MV-4-11 (cell line): ENCODE results near the gene TBX4.

Experiments
- DNase-seq: peaks from one replicate; lab custom pipeline; 2025; lab: John Stamatoyannopoulos, UW

The TBX4 gene

DNA sequence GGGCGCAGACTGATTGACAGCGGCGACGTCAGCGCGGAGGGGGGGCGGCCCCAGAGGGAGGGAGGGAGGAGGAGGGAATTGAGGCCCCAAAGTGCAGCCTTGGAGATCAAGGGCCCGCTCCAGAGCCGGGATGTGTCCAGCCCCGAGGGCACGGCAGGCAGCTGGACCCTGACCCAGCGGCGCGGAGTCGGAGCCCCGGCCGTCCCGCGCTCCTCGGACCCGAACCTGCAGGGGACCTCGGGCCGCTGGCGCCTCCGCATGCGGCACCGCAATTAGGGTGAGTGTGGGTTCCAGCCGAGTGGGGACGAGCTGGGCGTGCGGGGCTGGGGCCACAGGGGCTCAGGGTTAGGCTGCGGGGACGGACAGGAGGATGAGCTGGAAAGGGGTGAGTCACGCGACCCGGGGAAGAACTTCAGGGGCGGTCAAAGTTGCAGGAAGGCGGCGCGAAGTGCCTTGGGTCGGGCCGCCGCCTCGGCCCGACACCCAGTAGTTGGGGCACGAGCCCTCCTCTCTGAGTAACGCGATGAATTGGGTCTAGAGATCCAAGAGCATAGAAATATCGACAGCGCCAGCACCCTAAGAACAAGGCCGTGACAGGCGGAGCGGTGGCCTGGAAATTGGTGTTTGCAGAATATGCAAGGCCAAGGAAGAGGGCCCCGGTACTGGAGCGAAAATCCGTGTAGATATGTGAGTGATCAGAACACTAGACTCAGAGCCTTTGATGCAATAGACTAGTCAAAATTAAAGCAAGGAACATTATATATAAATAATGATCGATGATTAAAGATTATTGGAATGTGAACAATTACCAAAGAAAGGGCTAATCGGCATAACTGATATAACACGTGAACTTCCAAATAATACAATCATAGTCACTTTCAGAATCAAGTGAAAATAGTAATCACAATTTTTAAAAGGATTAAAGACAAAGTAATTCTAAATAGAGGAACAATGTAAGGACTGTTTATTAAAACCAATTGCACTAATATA is at the start of gene TBX4:
TBX4 (plus strand) TSS at position 122 of the 990 bp plus-strand sequence. CDS start 4,069 bp downstream, outside the sequence.
- no peak for DNase-seq

DNA sequence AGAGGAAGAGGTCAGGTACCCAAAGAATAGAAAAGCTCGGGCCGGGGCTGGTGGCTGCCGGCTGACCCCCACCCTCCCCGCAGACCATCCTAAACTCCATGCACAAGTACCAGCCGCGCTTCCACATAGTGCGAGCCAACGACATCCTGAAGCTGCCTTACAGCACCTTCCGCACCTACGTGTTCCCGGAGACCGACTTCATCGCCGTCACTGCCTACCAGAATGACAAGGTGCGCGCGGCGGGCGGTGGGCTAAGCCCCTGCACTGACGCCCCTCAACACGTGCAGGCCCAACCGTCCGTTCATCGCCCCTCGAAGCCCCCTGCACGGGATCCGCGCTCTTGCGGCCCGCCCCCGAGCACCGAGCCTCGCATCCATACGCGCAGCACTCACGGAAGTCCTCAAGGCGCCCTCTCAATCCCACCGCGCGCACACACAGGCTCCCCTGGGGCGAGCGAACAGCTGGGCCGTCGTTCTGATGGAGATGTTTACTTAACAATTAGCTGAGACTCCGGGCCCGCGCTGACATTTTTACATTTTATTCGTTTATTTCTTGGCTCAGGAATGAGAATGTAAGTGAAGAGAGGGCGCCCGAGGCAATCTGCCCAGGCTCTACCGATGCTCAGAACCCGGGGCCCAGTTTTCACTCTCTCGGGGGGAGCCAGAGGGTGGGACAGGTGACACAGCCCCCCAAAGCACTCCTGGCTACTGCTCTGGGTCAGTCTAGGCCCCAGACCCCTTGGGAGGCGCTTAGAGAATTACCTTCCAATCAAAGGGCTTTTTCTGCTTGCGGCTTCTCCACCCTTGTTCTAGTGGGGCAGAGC is 49.0 kb upstream of the TBX4 start:
- no peak for DNase-seq

DNA sequence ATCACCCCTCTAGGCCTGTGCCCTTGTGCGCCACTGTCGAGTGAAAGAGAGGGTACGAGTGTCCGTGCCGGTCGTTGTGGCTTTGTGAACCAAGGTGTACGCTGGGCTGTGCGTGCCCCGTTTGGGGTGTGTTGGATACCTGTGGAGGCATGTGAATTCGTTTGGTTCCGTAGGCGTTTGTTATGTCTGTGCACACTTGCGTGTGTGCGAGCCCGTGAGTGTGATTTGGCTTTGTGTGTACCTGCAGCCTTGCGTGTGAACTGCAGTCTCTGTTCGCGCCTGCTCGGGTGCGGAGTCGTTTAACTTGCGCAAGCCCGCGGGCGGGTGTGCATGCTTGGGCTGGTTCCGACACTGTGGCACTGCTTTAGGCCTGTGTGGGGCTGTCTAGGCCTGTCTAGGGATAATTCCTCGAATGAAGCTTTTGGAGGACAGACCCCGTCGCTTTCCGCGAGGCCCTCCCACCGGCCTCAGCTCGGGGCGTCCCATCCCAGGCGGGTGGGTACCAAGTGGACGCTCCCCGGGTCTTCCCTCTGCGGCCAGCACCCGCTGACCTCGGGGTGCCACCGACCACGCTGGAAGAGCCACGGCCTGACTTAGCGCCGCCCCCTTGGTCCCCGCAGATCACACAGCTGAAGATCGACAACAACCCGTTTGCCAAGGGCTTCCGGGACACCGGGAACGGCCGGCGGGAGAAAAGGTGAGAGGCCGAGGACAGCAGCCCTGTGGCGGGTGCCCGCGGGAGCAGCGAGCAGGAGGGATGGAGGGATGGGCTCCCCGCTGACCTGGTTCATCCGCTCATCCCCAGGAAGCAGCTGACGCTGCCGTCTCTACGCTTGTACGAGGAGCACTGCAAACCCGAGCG is 48.2 kb upstream of the TBX4 start:
- DNase-seq: peak; percentile 23

DNA sequence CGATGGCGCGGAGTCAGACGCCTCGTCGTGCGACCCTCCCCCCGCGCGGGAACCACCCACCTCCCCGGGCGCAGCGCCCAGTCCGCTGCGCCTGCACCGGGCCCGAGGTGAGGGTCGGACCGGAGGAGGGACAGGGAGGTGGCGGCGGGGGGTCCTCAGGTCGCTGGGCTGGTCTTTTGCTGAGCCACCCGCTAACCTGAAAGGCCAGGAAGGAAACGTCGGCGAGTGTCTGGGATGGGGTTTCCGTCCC is 47.6 kb upstream of the TBX4 start:
- no peak for DNase-seq

DNA sequence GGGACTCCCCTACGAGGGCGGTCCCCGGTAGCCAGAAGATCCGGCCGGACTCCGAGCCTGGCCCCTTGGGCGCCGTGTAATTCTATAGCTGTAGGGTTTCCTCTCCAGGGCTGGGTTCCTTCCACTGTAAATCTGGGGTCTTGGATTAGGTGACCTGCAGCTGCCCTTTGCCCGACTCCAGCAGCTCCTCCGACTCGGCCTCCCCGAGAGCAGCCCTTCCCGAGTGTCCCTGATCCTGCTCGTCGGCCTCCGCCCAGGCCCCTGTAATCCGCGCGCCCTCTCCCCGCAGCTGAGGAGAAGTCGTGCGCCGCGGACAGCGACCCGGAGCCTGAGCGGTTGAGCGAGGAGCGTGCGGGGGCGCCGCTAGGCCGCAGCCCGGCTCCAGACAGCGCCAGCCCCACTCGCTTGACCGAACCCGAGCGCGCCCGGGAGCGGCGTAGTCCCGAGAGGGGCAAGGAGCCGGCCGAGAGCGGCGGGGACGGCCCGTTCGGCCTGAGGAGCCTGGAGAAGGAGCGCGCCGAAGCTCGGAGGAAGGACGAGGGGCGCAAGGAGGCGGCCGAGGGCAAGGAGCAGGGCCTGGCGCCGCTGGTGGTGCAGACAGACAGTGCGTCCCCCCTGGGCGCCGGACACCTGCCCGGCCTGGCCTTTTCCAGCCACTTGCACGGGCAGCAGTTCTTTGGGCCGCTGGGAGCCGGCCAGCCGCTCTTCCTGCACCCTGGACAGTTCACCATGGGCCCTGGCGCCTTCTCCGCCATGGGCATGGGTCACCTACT is 47.1 kb upstream of the TBX4 start:
- no peak for DNase-seq

DNA sequence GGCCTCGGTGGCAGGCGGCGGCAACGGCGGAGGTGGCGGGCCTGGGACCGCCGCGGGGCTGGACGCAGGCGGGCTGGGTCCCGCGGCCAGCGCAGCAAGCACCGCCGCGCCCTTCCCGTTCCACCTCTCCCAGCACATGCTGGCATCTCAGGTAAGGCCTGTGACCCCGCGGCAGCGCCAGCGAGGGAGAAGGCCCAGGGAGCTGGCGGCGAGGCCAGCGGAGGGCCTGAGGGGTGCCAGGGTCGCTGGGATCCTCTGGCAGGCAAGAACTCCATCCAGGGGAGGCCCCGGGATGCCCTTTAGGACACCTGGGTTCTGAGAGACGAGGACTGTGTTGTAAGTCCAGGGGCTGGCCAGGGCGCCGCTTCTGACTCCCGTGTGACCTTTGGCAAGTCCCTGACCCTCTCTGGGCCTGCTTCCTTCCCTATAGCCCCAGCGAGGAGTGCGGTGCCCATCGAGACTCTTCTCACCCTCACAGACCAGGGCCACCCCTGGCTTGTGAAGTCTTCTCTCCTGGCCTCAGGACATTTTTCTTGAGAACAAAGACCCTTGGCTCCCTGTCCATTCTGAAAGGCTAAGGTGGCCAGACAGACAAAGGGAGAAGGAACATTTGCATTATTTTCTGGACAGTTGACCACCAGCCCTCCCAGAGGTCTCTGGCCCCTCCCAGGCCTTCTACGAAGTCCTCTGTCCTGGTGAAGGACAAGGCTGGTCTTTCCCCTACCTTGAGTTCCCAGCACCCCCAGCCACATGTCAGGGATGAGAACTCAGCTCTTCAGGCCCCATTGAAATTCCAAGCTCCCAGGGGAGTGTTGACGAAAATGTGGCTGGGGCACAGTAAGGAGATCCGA is 46.3 kb upstream of the TBX4 start:
- no peak for DNase-seq

DNA sequence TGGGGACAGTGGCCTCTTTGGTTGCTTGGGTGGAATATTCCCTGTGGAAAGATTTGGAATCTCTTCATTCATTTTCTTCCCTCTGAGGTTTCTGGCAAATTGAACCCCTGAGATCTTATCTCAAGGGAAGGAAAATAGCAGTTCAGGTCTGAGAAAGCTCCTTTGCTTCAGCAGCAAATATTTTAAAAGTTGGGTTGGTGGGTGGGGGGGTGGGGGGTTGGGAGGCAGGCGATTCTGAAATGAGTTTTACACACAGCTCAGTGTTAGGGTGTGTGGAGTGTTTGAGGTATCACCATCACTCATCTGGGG is 45.7 kb upstream of the TBX4 start:
- no peak for DNase-seq

DNA sequence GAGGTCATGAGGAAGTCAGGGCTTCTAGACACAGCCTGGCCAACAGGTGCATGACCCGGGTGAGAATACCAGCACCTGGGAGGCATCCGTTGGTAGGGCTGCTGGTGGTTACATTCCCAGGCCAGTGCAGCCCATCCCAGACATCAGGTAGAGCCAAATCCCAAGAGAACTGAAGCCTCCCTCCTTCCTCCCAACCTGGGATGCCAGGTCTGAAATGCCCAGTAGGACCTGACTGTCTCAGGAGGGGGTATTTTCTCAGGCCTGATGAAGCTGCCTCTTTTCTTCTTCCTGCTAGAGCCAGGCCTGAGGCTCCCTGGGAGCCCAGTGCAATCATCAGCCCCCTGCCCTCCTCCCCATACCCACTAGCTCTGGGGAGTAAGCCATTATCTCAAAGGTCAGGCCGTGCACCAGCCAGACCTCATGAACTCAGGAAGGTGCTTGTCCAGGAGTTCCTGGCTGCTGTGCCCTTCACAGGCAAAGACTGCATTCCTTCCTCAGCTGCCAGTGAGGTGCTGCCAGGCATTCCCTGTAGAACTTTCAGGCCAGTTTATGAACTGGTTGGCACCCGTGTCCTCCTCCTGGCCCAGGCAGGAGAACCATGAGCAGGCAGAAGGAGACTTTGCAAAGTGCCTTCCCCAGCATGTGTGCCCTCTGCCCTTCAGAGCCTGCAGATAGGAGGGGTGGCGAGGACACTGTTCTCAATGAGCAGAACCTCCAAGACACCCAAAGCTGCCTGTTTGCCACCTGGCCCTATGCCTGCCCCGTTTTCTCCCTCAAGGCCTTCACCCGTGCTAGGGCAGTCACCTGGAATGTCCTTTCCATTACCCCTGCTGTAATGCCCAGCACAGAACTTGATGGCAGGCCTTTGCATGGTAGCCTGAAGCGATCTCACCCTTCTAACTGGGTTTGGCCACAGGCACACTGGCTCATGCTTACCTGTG is 45.0 kb upstream of the TBX4 start:
- no peak for DNase-seq

DNA sequence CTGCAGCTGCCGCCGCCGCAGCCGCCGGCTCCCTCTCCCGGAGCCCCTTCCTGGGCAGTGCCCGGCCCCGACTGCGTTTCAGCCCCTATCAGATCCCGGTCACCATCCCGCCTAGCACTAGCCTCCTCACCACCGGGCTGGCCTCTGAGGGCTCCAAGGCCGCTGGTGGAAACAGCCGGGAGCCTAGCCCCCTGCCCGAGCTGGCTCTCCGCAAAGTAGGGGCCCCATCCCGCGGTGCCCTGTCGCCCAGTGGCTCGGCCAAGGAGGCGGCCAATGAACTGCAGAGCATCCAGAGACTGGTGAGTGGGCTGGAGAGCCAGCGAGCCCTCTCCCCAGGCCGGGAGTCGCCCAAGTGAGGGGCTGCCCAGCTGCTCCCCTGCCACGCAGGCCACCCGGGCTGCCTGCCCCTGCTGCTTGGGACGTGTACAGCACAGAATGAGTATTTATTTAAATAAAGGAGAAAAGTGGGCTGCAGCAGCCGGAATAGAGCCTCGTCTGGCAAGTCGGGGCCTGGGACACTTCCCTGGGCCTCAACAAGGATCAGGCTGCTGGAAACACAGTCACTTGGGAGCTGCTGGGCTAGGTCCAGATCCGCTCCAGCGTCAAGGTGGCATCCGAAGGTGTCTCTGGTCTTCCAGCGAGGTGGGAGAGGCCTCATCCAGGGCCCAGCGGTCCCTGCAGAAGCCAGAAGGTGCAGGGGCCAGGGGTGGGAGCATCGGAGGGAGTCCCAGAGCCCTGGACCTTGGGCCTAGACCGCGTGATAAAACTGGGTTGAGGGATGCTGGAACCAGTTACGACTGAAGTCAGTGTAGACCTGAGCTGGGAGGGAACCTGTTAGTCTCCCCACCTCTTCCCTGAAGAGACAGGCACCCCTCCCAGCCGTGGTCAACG is 43.8 kb upstream of the TBX4 start:
- no peak for DNase-seq

DNA sequence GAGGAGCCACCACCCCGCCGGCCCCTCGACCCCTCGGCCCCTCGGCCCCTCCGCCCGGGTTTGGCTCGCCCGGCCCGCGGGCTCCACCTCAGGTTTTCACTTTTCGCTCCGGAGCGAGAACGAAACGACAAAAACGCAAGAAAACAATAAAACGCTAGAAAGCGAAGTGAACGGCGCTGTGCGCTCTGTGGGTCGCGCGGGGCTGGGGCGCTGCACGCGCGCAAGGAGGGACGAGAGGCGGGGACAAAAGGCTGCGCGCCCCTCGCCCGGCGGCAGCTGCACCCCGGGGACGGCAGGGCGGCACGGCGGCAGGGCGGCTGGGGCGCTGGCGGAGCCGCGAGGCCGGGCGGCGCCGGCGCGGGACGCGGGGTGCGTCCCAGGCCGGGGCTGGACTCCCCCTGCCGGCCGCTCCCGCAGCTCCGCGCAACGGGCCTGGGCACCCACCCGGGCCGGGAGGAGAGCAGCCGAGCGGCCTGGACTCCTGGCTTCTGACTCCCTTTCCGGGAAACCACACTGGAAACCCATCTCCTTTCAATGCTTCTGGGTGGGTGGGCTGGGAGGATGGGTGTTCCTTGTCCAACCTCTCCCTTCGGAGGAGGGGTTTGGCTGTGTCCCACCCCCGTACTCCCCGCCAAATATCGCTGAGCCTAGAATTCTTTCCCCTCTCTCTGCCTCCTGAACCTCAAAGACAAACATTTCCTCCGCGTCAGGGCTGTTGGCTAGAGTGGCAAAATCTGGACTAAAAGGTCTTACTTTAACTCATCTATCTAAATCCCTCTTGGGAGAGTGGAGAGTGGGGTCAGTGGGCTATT is 42.7 kb upstream of the TBX4 start:
- peak; percentile 15 for DNase-seq

DNA sequence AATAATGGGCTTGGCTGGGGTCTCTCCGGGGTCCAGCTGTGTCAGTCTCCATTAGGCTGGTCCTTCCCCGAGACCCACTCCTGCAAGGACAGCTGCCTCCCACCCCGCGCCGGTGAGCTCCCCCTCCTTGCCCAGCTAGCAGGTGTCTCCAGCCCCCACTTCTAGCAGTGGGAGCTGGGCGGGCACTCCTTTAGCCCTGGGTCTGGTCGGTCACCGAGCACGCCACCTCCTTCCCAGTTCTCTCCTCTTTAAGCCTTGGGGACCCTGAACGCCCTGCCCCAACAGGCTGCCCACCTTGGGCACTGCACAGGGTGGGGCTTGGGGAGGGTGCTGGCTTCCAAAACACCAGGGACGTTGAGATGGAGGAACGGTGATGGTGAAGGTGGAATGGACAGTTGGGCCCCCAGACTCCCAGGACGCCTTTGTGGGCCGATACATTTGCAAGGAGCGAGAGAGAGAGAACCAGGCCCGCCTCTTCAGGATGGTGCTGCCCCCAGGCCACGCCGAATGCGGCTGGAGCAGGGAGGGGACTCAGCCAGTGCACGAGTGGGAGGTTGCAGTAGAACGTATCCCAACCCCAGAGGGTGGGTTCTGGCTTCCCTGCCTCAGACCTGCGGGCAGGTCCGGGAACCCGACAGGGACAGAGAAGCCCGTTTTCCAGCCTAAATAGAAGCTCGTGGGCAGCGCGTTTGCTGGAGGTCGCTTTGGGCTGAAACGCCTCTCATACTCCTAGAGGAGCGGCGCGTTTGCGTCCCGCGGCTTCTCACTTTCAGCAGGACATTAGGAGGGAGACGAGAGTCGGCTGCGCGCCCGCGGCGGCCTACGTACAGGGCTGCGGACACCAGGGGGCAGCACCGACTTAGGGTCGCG is 41.8 kb upstream of the TBX4 start:
- DNase-seq: peak; percentile 25

DNA sequence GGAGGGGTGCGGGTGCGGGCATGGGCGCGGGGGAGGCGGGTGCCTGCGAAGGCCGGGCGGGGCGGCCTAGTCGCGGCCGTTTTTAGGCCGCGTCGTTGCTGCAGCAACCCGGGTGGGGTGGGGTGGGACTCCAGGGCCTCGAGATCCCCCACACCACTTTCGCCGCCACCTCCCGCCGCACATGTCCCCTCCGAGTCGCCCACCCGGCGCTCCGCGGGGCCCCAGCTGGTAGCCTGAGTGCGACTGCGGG is 41.3 kb upstream of the TBX4 start:
- DNase-seq: no peak

DNA sequence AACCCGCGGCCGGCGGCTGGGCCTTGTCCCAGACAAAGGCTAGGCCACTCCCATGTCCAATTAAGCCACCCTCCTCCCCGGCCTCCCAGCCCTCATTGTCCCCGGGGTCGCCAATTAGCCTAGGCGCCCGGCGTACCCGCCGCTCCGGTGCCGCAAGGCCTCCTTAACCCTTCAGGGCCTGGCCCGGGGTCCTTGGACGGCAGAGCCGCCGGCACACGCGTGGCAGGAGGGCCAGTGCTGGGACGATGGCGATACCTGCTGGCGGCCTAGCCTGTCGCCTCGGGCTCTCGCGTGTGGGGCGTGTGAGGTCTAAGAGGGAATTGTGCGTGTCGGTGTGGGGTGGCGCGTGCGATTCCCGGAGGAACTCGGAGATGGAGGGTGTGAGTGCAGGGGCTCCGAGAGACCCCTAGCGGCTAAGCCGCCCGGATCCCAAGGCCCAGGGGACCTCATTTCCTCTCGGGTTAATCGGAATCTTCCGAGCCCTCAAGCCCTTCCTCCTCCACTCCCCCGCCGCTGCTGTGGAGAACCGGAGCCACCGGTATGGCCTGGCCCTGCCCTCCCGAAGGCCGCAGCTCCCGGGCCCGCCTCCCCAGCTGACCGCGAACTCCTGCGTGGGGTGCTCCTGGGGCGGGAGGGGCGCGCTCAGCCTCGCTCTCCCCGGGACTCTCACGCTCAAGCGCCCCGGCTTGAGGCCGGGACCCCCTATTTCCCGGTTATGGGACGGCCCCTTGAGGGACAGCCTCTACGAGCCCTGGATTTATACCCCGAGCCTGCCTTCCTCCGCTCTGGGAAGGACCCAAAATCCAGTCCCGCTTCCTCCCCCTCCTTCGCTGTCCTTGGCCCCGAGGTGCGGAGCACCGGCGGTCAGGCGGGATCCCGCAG is 40.7 kb upstream of the TBX4 start:
- DNase-seq: peak; percentile 40

DNA sequence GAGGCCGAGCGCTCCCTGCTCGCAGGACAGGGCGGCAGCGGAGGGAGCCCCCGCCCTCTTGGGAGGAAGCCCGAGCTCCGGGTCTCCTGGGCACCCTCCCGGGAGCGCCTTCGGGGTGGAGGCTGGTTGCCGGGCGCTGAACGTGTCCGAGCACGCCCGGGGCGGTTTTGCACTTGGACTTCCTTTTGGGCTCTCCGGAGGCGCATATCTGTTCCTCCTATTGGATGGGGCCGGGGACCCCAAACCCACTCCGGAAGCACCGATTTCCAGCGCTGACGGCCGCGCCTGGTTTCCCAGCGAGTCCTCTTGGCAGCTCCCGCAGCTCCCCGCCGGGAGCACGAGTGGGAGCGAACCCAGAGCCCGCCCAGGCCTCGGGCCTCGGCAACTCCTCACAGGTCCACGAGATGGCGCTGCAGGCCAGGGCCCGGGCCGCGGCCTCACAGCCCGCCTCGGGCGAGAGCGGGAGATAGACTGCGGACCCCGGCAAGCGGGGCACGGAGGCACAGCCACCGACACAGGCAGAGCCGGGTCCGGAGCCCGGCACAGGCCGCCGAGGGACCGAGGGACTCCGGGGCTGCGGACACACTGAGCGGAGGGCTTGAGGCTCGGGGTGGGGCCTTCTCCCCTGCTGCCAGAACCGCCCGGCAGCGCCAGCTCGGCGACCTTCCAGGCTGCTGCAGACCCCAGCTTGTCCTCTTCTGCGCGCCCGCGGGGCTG is 39.9 kb upstream of the TBX4 start:
- peak; percentile 56 for DNase-seq
